AG08396 (cell line): ENCODE results near the gene ATP5PF.
"Not testable (repeated sequence)": the region's sequence is repeated elsewhere in the genome, so short reads cannot be mapped to it uniquely, and the experiment has no call there.

Source experiments
- DNase-seq: peaks from one replicate; pipeline ENCODE4 v3.0.0; 2012; ENCODE audit warnings: low spot score, mixed read lengths

ATP5PF gene

GRCh38 chr21:25722631-25723030, 12.1 kb downstream of the ATP5PF start:
- DNase-seq, result no peak

GRCh38 chr21:25721987-25722386, 12.7 kb downstream of the ATP5PF start:
- no peak for DNase-seq

- DNase-seq, result peak; percentile 16
These were observed 17.1 kb downstream of the ATP5PF start for GRCh38 chr21:25717491-25718147.

- DNase-seq, result not testable (repeated sequence)
These were observed 20.6 kb downstream of the ATP5PF start for GRCh38 chr21:25714066-25714465.

DNA sequence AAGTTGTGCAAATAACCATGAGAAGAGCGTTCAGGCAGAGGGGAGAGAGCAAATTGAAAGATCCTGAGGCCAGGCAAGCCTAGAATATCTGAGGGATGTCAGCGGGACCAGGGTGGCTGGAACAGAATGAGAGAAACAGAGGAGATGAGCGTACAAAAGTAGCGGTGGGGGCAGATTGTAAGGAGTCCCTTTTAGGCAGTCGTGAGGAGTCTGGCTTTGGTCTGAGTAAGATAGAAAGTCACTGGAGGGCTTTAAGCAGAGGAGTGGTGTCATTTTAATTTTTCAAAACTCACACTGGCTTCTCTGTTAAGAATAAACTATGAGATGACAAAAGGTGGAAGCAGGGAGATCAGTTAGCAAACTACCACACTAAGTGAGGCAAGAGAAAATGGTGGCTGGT, 24.2 kb downstream of the ATP5PF start:
- DNase-seq, result no peak

- DNase-seq, result no peak
These were observed 24.9 kb downstream of the ATP5PF start for GRCh38 chr21:25709684-25710265.

GRCh38 chr21:25708467-25709065, 26.1 kb downstream of the ATP5PF start:
- DNase-seq, result peak; percentile 36

GRCh38 chr21:25701529-25701928, 33.2 kb downstream of the ATP5PF start:
- no peak for DNase-seq

DNA sequence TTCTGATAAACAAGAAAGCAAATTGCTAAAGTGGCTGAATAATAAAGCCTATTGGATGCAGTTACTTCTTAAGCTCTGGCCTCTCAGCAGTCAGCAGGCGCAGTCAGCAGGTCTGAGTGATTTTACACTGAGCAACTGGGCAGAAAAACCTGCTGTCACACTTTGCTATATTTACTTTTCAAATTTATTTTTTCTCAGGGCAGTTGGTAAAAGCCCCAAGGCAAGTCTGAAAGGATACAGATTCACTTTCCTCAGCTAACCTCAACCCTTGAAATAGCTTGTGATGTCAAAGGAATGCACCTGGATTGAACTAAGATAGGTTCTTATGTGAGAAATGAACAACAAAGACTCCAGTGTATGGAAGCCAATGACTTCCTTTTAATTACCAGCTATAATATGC, 34.0 kb downstream of the ATP5PF start:
- no peak for DNase-seq

DNA sequence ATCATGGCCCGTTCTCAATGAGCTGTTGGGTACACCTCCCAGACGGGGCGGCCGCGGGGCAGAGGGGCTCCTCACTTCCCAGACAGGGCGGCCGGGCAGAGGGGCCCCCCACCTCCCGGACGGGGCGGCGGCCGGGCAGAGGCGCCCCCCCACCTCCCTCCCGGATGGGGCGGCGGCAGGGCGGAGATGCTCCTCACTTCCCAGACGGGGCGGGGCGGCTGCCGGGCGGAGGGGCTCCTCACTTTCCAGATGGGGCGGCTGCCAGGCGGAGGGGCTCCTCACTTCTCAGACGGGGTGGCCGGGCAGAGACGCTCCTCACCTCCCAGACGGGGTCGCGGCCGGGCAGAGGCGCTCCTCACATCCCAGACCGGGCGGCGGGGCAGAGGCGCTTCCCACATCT, 39.2 kb downstream of the ATP5PF start:
- not testable (repeated sequence) for DNase-seq

DNA sequence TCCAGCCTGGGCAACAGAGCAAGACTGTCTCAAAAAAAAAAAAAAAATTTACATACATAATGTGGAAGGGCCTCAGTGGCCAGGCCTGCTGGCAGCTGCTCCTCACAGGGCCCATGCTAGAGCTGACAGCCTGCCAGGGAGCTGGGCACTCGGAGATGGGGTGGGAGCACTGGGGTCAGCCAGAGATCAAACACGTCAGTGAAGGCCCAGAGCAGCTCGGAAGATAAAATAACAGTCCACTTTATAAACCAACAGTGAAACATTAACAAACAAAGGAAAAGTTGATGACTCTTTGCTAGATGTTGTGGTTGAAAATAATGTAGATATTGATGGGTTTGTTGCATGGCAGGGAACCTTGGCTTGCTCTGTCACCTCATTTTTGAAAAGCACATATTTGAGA, 42.7 kb downstream of the ATP5PF start:
- peak; percentile 22 for DNase-seq

DNA sequence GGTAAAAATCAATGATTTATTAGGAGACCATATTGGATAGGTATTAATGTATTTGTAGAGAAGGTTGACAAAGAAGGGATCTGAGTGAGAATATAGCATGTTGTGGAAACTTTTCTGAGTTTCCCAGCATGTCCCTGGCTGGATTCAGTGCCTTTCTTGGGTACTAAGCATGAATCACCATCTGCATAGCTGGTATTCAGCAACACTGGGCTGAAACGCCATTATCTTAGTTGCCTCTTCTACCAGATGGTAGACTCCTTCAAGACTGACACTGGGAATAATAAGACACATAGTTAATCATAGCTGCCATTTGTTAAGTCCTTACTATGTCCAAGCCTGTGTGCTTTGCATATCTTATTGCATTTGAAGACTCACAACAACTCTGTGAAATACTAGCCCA, 45.5 kb downstream of the ATP5PF start:
- peak; percentile 40 for DNase-seq

GRCh38 chr21:25688275-25689155, 46.2 kb downstream of the ATP5PF start:
- no peak for DNase-seq

DNA sequence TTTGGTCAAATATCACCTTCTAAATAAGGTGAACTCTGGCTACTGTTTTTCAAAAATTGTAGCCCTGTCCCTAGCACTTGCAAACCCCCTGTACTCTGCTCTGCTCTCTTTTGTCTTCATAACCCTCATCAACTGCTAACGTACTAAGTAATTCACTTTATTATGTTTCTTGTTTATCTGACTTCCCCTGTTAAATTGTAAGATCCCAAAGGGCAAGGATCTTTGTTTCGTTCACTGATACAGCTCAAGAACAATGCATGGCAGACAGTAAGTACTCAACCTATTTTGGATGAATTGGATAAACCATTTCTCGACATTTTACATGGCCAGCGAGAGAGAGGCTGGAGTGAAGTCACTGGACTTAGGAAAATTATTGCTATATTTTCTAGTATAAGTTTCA, 46.9 kb downstream of the ATP5PF start:
- DNase-seq, result no peak

GRCh38 chr21:25682382-25682781, 52.3 kb downstream of the ATP5PF start:
- DNase-seq, result no peak

DNA sequence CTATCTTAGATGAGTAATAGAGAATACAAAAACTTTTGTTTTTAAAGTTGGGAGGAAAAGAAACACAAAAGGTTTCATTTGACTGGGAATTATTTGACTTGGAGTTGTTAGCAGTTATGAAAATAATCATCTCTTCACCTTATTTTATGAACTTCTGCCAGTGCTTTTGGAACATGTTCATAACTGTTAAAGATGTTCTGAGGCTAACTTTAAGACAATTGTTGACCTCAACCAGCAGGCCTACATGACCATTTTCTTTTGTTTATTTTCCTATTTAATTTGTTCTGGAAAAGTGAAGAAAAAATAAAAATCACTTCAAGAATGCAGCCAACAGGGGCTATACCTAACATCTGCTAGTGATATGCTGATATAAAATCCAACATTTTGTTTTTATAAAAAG, 58.3 kb downstream of the ATP5PF start:
- no peak for DNase-seq
